Transverse colon (tissue), 4 donors: ENCODE results near the gene SDF2L1. TPM values are rescaled to one million over a fixed set of nuclear protein-coding genes. Genes with fewer than 3 reads are reported as not detected.

Experiments
- DNase-seq: peaks from one replicate; pipeline ENCODE4 v3.0.0-alpha.2; 2019
- H3K27ac ChIP-seq, 4 donors: fragments of 200-600 bp; sonication (generic); 2 replicates each; pipeline ENCODE4 v1.5.1; 2016 to 2018; ENCODE audit warnings: inconsistent platforms in 4 of 4
- H3K27me3 ChIP-seq: fragments of 200-600 bp; sonication (generic); 2 replicates; pipeline ENCODE4 v1.5.1; 2017; ENCODE audit warnings: inconsistent platforms
- H3K36me3 ChIP-seq, 4 donors: fragments of 200-600 bp; sonication (generic); 2 replicates each; pipeline ENCODE4 v1.5.1; 2017 to 2019; ENCODE audit warnings: inconsistent platforms in 4 of 4
- H3K4me1 ChIP-seq, 4 donors: fragments of 200-600 bp; sonication (generic); 2 replicates each; pipeline ENCODE4 v1.5.1; 2017 to 2020; ENCODE audit warnings: inconsistent platforms in 4 of 4
- H3K4me3 ChIP-seq, 4 donors: fragments of 200-600 bp; sonication (generic); 1 replicate in 1 of 4; 2 replicates in 3 of 4; pipeline versions ENCODE4 v1.5.1 to v1.6.1; 2017 to 2019; ENCODE audit warnings: inconsistent platforms in 4 of 4
- H3K9me3 ChIP-seq, 2 donors: fragments of 200-600 bp; sonication (generic); 2 replicates each; pipeline ENCODE4 v1.5.1; 2017 to 2019; ENCODE audit warnings: inconsistent platforms in 2 of 2
- EP300 ChIP-seq: sonication (generic); formaldehyde crosslinking; IDR thresholded peaks from one replicate; pipeline ENCODE4 v1.6.1; 2017; ENCODE audit warnings: antibody characterized with exemption, low read depth
- POLR2A ChIP-seq: fragments of 450-650 bp; IDR thresholded peaks from one replicate; pipeline ENCODE4 v1.6.1; 2016; ENCODE audit warnings: antibody characterized with exemption, mild to moderate bottlenecking, moderate library complexity
- POLR2AphosphoS5 ChIP-seq, 3 donors: sonication (generic); formaldehyde crosslinking; IDR thresholded peaks; one replicate each; pipeline ENCODE4 v1.6.1; 2016; ENCODE audit warnings: antibody characterized with exemption in 3 of 3
- WGBS, 2 donors: methylation state at CpG; one replicate each; pipeline ENCODE4 v1.1.5; 2018; ENCODE audit warnings: low coverage in 1 of 2; 5-methylcytosine and 5-hydroxymethylcytosine counted together
- in situ Hi-C, 4 donors: fragments of 200-750 bp; cut with MboI; loops; one replicate each; pipeline versions ENCODE4 v1.15.0 to v1.15.1; 2017; ENCODE audit warnings: low sequenced_read_pairs in 3 of 4, low pct_ligation_motif_present in 1 of 4, low pct_unique_long_range_greater_than_20kb in 1 of 4
- intact Hi-C: fragments of 100-400 bp; cut with DNase I; formaldehyde crosslinking; loops from one replicate; pipeline ENCODE4 v1.15.1; 2023; ENCODE audit warnings: low total_unique reads
- total RNA-seq, 4 donors: library from RNA; depleted of rRNA; stranded (reverse); fragments of >200 nt; gene quantifications; one replicate each; pipeline ENCODE4 v1.1.0, GENCODE V29; 2016
- TF ChIP-seq, protein P1 (sequence below), 5 experiments: fragments of 200-600 bp in 3 of 5; fragments of 450-650 bp in 2 of 5; sonication (generic) in 3 of 5; IDR thresholded peaks; 1 replicate in 2 of 5; 2 replicates in 3 of 5; pipeline ENCODE4 v1.5.1; 2016 to 2017; ENCODE audit warnings: antibody characterized with exemption in 5 of 5, inconsistent platforms in 3 of 5, mild to moderate bottlenecking in 2 of 5, moderate library complexity in 1 of 5

The SDF2L1 gene
- total RNA-seq, 4 donors from 2014 or later, result 34.0 to 55.7 (median 39.5) TPM; not detected in 1

DNA sequence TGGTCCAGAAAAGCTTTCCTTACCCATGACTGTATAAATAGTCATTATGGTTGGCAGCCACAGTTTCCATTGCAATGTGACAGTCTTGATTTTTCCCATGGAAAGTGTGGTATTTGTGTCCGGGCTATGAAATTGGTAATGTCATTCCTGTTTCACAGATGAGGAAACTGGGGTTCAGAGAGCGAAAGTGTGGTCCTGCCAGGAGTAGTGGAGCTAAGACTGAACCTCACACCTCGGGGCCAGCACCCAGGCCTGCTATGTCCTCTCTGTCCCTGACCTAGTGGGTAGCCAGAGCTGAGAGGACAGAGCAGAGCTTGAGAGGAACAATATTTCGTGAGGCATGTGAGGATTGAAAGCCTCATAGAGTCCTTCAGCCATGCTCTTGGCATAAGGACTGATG lies 11.1 kb upstream of the SDF2L1 start:
- intact Hi-C loops (no loop called here), in situ Hi-C loops (no loop called here)
- Histone ChIP-seq H3K27ac (no peak overlapping the region), H3K9me3 (no peaks in the 10 kb centered on the region), H3K36me3 (no peaks in the 10 kb centered on the region), H3K4me3 (no peak overlapping the region), H3K4me1 (peaks cover 6 to 22% (median 14%) of the 10 kb centered on the region in 4 donors), H3K27me3 (no peaks in the 10 kb centered on the region)
- 84% methylated on average over 4 of the region's 4 CpGs; no CpG with 5 or more reads in 1 of the 2 donors for WGBS, 2 donors
- TF ChIP-seq POLR2AphosphoS5 (IDR thresholded peaks at IDR 0.05) (no peak), EP300 (no peak), POLR2A (no peak)
- TF ChIP-seq, protein P1, sequence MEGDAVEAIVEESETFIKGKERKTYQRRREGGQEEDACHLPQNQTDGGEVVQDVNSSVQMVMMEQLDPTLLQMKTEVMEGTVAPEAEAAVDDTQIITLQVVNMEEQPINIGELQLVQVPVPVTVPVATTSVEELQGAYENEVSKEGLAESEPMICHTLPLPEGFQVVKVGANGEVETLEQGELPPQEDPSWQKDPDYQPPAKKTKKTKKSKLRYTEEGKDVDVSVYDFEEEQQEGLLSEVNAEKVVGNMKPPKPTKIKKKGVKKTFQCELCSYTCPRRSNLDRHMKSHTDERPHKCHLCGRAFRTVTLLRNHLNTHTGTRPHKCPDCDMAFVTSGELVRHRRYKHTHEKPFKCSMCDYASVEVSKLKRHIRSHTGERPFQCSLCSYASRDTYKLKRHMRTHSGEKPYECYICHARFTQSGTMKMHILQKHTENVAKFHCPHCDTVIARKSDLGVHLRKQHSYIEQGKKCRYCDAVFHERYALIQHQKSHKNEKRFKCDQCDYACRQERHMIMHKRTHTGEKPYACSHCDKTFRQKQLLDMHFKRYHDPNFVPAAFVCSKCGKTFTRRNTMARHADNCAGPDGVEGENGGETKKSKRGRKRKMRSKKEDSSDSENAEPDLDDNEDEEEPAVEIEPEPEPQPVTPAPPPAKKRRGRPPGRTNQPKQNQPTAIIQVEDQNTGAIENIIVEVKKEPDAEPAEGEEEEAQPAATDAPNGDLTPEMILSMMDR (IDR thresholded peaks at IDR 0.05), result no peak
- DNase-seq, result no peak

DNA sequence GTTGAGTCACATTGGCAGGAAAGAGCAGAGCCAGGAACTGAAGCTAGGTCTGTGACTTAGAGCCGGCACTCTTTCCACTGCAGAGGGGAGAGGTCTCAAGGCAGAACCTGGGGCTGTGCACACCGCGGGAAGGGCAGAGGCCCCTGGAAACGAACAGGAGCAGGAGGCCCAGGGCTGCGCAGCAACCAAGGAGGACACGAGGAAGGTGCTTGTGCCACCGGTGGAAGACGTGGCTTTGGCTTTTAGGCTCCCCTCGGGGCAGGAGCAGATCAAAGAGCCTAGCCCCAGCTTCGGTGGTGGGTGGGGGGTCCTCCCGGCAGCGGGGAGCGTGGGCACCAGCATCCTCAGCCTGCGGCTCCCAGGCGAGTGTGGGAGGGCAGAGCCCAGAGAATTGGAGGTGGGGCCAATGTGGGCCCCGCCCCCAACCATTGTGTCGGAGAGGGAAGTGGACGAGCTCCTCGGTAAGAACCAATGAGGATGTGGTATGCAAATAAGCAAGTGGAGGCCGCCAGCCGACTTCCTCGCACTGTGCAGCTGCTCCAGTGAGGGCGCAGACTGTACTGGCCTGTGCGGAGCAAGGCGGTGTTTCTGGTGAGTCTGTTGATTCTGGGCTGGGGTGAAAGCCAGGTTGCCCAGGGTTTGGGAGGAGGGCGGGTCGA lies 9.7 kb upstream of the SDF2L1 start, which contains the start of gene CCDC116:
TSS of gene CCDC116 (plus strand) at position 524 of the 659 bp plus-strand sequence. CDS start 422 bp downstream, outside the sequence.
- Histone ChIP-seq H3K27ac (no peak within 1 kb of the TSS), H3K9me3 (no peaks in the 10 kb centered on the region), H3K4me3 (no peak within 1 kb of the TSS), H3K27me3 (no peaks in the 10 kb centered on the region), H3K36me3 (no peaks in the 10 kb centered on the region), H3K4me1 (peaks cover 6 to 19% (median 14%) of the 10 kb centered on the region in 4 donors)
- peak; percentile 44 for DNase-seq
- intact Hi-C loops, result no loop called here
- 76% methylated on average over 27 of the region's 27 CpGs; no CpG with 5 or more reads in 1 of the 2 donors for WGBS, 2 donors
- in situ Hi-C loops, result no loop called here
- TF ChIP-seq POLR2AphosphoS5 (IDR thresholded peaks at IDR 0.05) (no peak), POLR2A (no peak), EP300 (no peak)

DNA sequence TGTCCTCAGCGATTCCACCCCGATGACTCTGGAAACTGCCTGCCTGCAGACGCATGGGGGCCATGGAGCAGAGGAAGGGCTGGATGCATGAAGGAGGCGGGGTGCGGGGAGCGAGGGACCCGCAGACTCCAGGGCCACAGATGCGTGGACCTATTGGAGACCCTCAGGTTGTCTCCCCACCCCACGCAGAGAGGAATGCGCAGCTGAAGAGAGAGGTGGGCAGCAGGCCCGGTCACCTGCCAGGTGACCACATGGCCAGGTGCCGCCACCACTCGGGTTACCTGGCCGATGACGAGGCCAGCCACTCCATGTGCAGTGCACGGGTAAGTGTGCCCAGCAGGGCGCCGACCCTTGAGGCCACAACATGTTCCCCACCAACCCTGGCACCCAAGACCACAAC lies 9.2 kb upstream of the SDF2L1 start:
- TF ChIP-seq EP300 (no peak), POLR2A (no peak), POLR2AphosphoS5 (IDR thresholded peaks at IDR 0.05) (no peak)
- TF ChIP-seq, protein P1 (IDR thresholded peaks at IDR 0.05), result no peak
- no peaks in the 10 kb centered on the region for H3K36me3 ChIP-seq
- H3K27me3 ChIP-seq, result no peaks in the 10 kb centered on the region
- no peaks in the 10 kb centered on the region for H3K9me3 ChIP-seq
- H3K4me3 ChIP-seq, result no peak overlapping the region
- no peak overlapping the region for H3K27ac ChIP-seq
- WGBS, 2 donors, result 98% methylated on average over 18 of the region's 18 CpGs; no CpG with 5 or more reads in 1 of the 2 donors
- in situ Hi-C loops (no loop called here), intact Hi-C loops (no loop called here)
- peaks cover 6 to 17% (median 14%) of the 10 kb centered on the region in 4 donors for H3K4me1 ChIP-seq
- DNase-seq, result no peak

DNA sequence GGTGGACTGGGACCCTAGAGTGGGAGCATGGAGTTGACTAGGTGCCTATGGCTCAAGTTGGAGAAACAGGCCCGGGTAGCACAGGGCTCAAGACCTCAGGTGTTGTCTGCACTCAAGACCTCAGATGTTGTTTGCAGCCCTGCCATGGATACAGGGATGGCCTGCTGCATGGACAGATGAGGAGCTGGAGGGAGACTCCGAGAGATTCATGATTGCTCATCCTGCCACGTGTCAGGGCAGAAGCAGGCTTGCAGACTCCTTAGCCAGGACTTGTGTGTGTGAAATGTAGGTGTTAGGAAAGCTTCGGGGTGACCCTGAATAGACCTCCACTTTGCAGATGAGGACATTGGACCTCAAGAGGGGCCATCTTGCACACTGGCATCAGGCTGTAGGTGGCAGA lies 8.6 kb upstream of the SDF2L1 start:
- peaks cover 5 to 14% (median 11%) of the 10 kb centered on the region in 4 donors for H3K4me1 ChIP-seq
- no peaks in the 10 kb centered on the region for H3K9me3 ChIP-seq
- no peak overlapping the region for H3K27ac ChIP-seq
- no peak for DNase-seq
- WGBS, 2 donors, result 95% methylated on average over 4 of the region's 4 CpGs; no CpG with 5 or more reads in 1 of the 2 donors
- H3K4me3 ChIP-seq, result no peak overlapping the region
- in situ Hi-C loops (no loop called here), intact Hi-C loops (no loop called here)
- H3K27me3 ChIP-seq, result no peaks in the 10 kb centered on the region
- no peaks in the 10 kb centered on the region for H3K36me3 ChIP-seq
- TF ChIP-seq, protein P1 (IDR thresholded peaks at IDR 0.05), result no peak
- no peak for TF ChIP-seq POLR2AphosphoS5 (IDR thresholded peaks at IDR 0.05)
- TF ChIP-seq EP300, result no peak
- TF ChIP-seq POLR2A, result no peak
